ENCODE results near the gene ALX4.

ALX4 gene

GRCh38 chr11:44308256-44308922, 1.6 kb downstream of the ALX4 start:
- DNase-seq (ENCODE audit: low read depth) = no peak
- H3K4me3 ChIP-seq (ENCODE audit: low read depth, low read length) = peak overlapping the region; percentile 56
- no peak for TF ChIP-seq CTCF (IDR thresholded peaks at IDR 0.05; ENCODE audit: control insufficient read depth, extremely low read depth, insufficient read depth)

- TF ChIP-seq CTCF (IDR thresholded peaks at IDR 0.05; ENCODE audit: control insufficient read depth, extremely low read depth, insufficient read depth) = no peak
- no peak overlapping the region for H3K4me3 ChIP-seq (ENCODE audit: low read depth, low read length)
- no peak for DNase-seq (ENCODE audit: low read depth)
Measured at GRCh38 chr11:44307340-44308099, 2.4 kb downstream of the ALX4 start.

- no peak for TF ChIP-seq CTCF (IDR thresholded peaks at IDR 0.05; ENCODE audit: control insufficient read depth, extremely low read depth, insufficient read depth)
- DNase-seq (ENCODE audit: low read depth) = no peak
- no peak overlapping the region for H3K4me3 ChIP-seq (ENCODE audit: low read depth, low read length)
Measured at GRCh38 chr11:44306918-44307244, 3.1 kb downstream of the ALX4 start.

GRCh38 chr11:44306052-44306917, 3.7 kb downstream of the ALX4 start:
- DNase-seq (ENCODE audit: low read depth) = no peak
- no peak overlapping the region for H3K4me3 ChIP-seq (ENCODE audit: low read depth, low read length)
- no peak for TF ChIP-seq CTCF (IDR thresholded peaks at IDR 0.05; ENCODE audit: control insufficient read depth, extremely low read depth, insufficient read depth)

GRCh38 chr11:44305470-44306051, 4.4 kb downstream of the ALX4 start:
- no peak for TF ChIP-seq CTCF (IDR thresholded peaks at IDR 0.05; ENCODE audit: control insufficient read depth, extremely low read depth, insufficient read depth)
- no peak for DNase-seq (ENCODE audit: low read depth)

GRCh38 chr11:44305026-44305469, 4.9 kb downstream of the ALX4 start:
- H3K4me3 ChIP-seq (ENCODE audit: low read depth, low read length) = no peak overlapping the region
- TF ChIP-seq CTCF (IDR thresholded peaks at IDR 0.05; ENCODE audit: control insufficient read depth, extremely low read depth, insufficient read depth) = no peak
- no peak for DNase-seq (ENCODE audit: low read depth)

More at GRCh38 chr11:44305470-44306051, 4.4 kb downstream of the ALX4 start:
- no peak overlapping the region for H3K4me3 ChIP-seq (ENCODE audit: low read depth, low read length)
